OCI-LY1 (cell line): Measurements from ENCODE around the gene SDK2.

Source experiments
- H2AFZ ChIP-seq: fragments of 200-600 bp; sonication (generic), shearing (Covaris generic); 2 replicates; pipeline ENCODE4 v1.6.0; 2014; ENCODE audit warnings: antibody characterized with exemption, mild to moderate bottlenecking, low read length
- H3F3A ChIP-seq: fragments of 200-600 bp; sonication (generic), shearing (Covaris generic); 2 replicates; pipeline ENCODE4 v1.6.0; 2014; ENCODE audit warnings: mild to moderate bottlenecking, antibody characterized with exemption, low read length, moderate library complexity; ENCODE audit not compliant: insufficient read depth
- H3K27ac ChIP-seq: fragments of 200-600 bp; sonication (generic); 2 replicates; pipeline ENCODE4 v1.5.1; 2014; ENCODE audit warnings: low read length, mixed run types, mild to moderate bottlenecking, low read depth; ENCODE audit not compliant: poor library complexity, severe bottlenecking
- H3K27me3 ChIP-seq: fragments of 200-600 bp; sonication (generic); 2 replicates; pipeline ENCODE4 v1.6.0; 2014; ENCODE audit warnings: antibody characterized with exemption, mild to moderate bottlenecking, low read length, moderate library complexity; ENCODE audit not compliant: insufficient read depth
- H3K36me3 ChIP-seq: fragments of 200-600 bp; sonication (generic); 2 replicates; pipeline ENCODE4 v1.6.1; 2014; ENCODE audit warnings: mild to moderate bottlenecking, antibody characterized with exemption, low read length, moderate library complexity, mixed read lengths; ENCODE audit not compliant: insufficient read depth
- H3K4me1 ChIP-seq: fragments of 200-600 bp; sonication (generic); 2 replicates; pipeline ENCODE4 v1.5.1; 2014; ENCODE audit warnings: mild to moderate bottlenecking, low read length, moderate library complexity; ENCODE audit not compliant: insufficient read depth, severe bottlenecking
- H3K4me2 ChIP-seq: fragments of 200-600 bp; sonication (generic), shearing (Covaris generic); 2 replicates; pipeline ENCODE4 v1.6.1; 2014; ENCODE audit warnings: low read length
- H3K4me3 ChIP-seq: fragments of 200-600 bp; sonication (generic); 2 replicates; pipeline ENCODE4 v1.5.1; 2014; ENCODE audit warnings: low read length, low read depth, mild to moderate bottlenecking, mixed read lengths; ENCODE audit not compliant: poor library complexity, severe bottlenecking
- H3K79me2 ChIP-seq: fragments of 200-600 bp; shearing (Covaris generic); 2 replicates; pipeline ENCODE4 v1.6.1; 2016; ENCODE audit warnings: mixed run types, low read length, mixed read lengths; ENCODE audit not compliant: insufficient read depth
- H3K9ac ChIP-seq: fragments of 200-600 bp; sonication (generic), shearing (Covaris generic); 2 replicates; pipeline ENCODE4 v1.6.1; 2014; ENCODE audit warnings: mild to moderate bottlenecking, low read length, mixed read lengths
- H3K9me2 ChIP-seq: fragments of 200-600 bp; sonication (generic), shearing (Covaris generic); 2 replicates; pipeline ENCODE4 v1.6.1; 2014; ENCODE audit warnings: low read depth, mild to moderate bottlenecking, low read length, mixed read lengths
- H3K9me3 ChIP-seq: fragments of 200-600 bp; shearing (Covaris generic); 2 replicates; pipeline ENCODE4 v1.6.1; 2014; ENCODE audit warnings: low read length, mixed read lengths
- H4K20me1 ChIP-seq: fragments of 200-600 bp; sonication (generic), shearing (Covaris generic); 2 replicates; pipeline ENCODE4 v1.6.0; 2016; ENCODE audit warnings: mild to moderate bottlenecking, low read length; ENCODE audit not compliant: insufficient read depth
- EZH2 ChIP-seq: fragments of 200-600 bp; sonication (generic), shearing (Covaris generic); IDR thresholded peaks from 2 replicates; pipeline ENCODE4 v1.8.0; 2017; ENCODE audit warnings: borderline replicate concordance, mixed run types, mild to moderate bottlenecking, antibody characterized with exemption, low read length, moderate library complexity, mixed read lengths
- TF ChIP-seq, protein P1 (sequence below): fragments of 200-600 bp; sonication (generic), shearing (Covaris generic); IDR thresholded peaks from 2 replicates; pipeline ENCODE4 v1.5.1; 2017; ENCODE audit warnings: mild to moderate bottlenecking, antibody characterized with exemption, low read length, moderate library complexity, mixed read lengths

Gene SDK2

DNA sequence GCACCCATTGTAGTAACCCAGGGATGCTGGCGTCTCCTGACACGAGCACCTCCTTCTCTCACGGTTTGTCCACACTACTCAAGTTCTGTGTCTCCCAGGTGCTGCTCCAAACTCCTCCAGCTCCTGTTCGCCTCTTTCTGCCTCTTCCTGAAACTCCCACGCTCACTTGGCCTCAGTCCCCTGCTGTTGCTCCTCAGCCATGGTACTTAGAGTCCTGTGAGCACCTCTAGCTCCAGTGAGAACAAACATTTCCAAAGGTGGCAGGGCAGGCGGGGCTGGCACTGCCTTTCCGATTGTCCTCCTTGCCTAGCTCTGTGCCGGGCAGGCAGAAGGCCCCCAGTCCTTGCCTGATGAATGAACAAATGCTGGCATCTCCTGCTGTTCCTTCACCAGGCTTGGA is 146.1 kb downstream of the SDK2 start:
- H3K79me2 ChIP-seq = no peaks in the 10 kb centered on the region
- no peak overlapping the region for H3K4me3 ChIP-seq
- H2AFZ ChIP-seq = no peak overlapping the region
- H3K4me2 ChIP-seq = no peak overlapping the region
- H3K36me3 ChIP-seq = no peaks in the 10 kb centered on the region
- TF ChIP-seq EZH2 = no peak
- TF ChIP-seq, protein P1, sequence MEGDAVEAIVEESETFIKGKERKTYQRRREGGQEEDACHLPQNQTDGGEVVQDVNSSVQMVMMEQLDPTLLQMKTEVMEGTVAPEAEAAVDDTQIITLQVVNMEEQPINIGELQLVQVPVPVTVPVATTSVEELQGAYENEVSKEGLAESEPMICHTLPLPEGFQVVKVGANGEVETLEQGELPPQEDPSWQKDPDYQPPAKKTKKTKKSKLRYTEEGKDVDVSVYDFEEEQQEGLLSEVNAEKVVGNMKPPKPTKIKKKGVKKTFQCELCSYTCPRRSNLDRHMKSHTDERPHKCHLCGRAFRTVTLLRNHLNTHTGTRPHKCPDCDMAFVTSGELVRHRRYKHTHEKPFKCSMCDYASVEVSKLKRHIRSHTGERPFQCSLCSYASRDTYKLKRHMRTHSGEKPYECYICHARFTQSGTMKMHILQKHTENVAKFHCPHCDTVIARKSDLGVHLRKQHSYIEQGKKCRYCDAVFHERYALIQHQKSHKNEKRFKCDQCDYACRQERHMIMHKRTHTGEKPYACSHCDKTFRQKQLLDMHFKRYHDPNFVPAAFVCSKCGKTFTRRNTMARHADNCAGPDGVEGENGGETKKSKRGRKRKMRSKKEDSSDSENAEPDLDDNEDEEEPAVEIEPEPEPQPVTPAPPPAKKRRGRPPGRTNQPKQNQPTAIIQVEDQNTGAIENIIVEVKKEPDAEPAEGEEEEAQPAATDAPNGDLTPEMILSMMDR = no peak
- H3K27me3 ChIP-seq = no peaks in the 10 kb centered on the region; the same call in 1 of the 2 replicates
- no peak overlapping the region for H3K9ac ChIP-seq
- no peak overlapping the region for H3K27ac ChIP-seq
- H3K4me1 ChIP-seq = no peaks in the 10 kb centered on the region
- no peaks in the 10 kb centered on the region for H3F3A ChIP-seq
- H3K9me3 ChIP-seq = no peaks in the 10 kb centered on the region
- no peaks in the 10 kb centered on the region for H4K20me1 ChIP-seq
- no peaks in the 10 kb centered on the region for H3K9me2 ChIP-seq

DNA sequence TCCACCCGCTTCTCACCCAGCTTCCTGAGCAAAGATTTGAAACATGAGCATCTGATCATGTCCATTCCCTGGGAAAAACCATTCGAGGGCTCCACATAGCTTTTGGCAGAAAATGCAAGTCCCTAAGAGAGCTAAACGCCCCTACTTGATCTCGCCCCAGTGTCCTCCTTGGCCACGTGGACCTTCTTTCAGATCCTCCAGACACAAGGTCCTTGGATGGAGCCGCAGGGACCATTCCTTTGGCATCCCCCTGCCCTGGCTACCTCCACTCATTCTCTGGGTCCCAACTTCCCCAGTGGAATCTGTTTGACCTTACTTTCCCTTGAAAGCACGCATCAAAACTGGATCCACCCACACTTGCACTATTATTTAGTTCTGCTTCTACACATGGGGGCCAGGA is 146.5 kb downstream of the SDK2 start:
- H3K36me3 ChIP-seq = no peaks in the 10 kb centered on the region
- no peak overlapping the region for H3K4me2 ChIP-seq
- TF ChIP-seq, protein P1 = no peak
- TF ChIP-seq EZH2 = no peak
- H3K4me3 ChIP-seq = no peak overlapping the region
- H4K20me1 ChIP-seq = no peaks in the 10 kb centered on the region
- no peaks in the 10 kb centered on the region for H3K79me2 ChIP-seq
- no peaks in the 10 kb centered on the region for H3K9me2 ChIP-seq
- H3K9me3 ChIP-seq = no peaks in the 10 kb centered on the region
- H2AFZ ChIP-seq = no peak overlapping the region
- H3K9ac ChIP-seq = no peak overlapping the region
- peaks cover under 1% of the 10 kb centered on the region; the same call in 1 of the 2 replicates for H3K27me3 ChIP-seq
- H3K27ac ChIP-seq = no peak overlapping the region
- no peaks in the 10 kb centered on the region for H3F3A ChIP-seq
- H3K4me1 ChIP-seq = no peaks in the 10 kb centered on the region

DNA sequence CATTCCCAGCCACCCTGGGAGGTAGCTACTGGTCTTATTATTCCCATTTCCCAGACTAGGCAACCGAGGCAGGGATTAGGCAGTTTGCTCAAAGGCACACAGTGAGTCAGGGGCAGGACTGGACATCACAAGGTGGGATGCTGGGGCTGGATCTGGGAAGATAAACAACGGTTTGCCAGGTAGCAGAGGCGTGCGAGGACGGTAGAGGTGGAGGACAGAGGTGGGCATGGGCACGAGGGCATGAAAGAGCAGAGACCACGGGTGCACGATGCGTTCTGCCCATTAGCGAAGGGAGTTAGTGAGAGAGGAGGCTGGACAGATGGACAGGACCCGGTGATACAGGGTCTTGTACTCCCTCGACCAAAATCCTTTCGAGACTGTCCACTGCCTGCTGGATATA is 148.0 kb downstream of the SDK2 start:
- Histone ChIP-seq H3K4me3 (no peak overlapping the region), H3K27ac (no peak overlapping the region), H3K9me2 (no peaks in the 10 kb centered on the region), H3K79me2 (no peaks in the 10 kb centered on the region), H3K27me3 (peaks cover 2% of the 10 kb centered on the region; the same call in 1 of the 2 replicates), H3F3A (no peaks in the 10 kb centered on the region), H4K20me1 (no peaks in the 10 kb centered on the region), H3K4me2 (no peak overlapping the region), H3K9me3 (no peaks in the 10 kb centered on the region), H2AFZ (no peak overlapping the region), H3K36me3 (no peaks in the 10 kb centered on the region), H3K4me1 (no peaks in the 10 kb centered on the region), H3K9ac (no peak overlapping the region)
- no peak for TF ChIP-seq EZH2
- TF ChIP-seq, protein P1 = no peak
